Measurements from ENCODE around the gene DMAP1. TPM values are rescaled to one million over a fixed set of nuclear protein-coding genes. Genes with fewer than 3 reads are reported as not detected.
A peak's percentile ranks its signal among the peaks of the same experiment; 100 is the strongest.

DMAP1 gene
- total and polyA plus RNA-seq, 2 of the 8 experiments (the other 6 are each of a cell fraction or from before 2014, with no cell fraction given): 36.4 to 42.4 TPM

DNA sequence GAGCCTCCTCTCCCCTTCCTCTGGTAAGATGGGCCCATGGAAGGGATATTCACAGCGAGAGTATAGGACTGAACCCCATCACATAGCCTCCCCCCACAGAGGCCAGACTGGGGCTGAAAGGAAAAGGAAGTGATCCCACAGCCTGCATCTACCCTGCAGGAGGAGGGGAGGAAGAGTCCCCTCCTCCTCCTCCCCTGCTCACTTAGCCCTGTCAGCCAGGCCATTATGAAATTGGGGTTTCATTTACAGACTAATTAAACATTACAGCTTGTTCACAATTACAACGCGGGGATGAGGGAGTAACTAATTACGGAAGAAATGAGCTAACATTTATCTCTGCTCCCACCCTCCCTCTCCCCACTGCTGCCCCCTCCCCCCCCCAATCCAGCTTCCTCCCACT lies 25.4 kb downstream of the DMAP1 start:
- ChIA-PET CTCF (ENCODE audit: partially characterized antibody) (interaction anchor here (0.6 to 9.5 kb wide), 25 partner anchors 18 to 494 kb away, joined by 3 to 191 read pairs (median 4); partner anchors contain the start of gene DMAP1), POLR2A (ENCODE audit: partially characterized antibody) (interaction anchor here (0.6 to 3.3 kb wide), 7 partner anchors 14 to 411 kb away, joined by 3 to 11 read pairs (median 3); no protein-coding TSS in a partner anchor)
- Histone ChIP-seq H3K4me1 (replicated peaks in 1 of 4; ENCODE audit: control insufficient read depth in 3 of 4, insufficient read depth in 4 of 4, low read length in 3 of 4) (peaks cover 0 to 26% (median 15%) of the 10 kb centered on the region in 4 experiments; a peak in 6 of 7 replicates), H3K4me2 (ENCODE audit: insufficient read depth in 1 of 2, low read depth in 2 of 2, low read length in 2 of 2) (peak overlapping the region in 1 of 2 experiments; percentile 21; a peak in 2 of 4 replicates), H4K20me1 (replicated peaks in 1 of 2; ENCODE audit: control insufficient read depth in 1 of 2, insufficient read depth in 2 of 2, low read length in 2 of 2) (peaks cover 0 to 3% of the 10 kb centered on the region in 2 experiments), H2BK120ac (replicated peaks; ENCODE audit: low read depth, low read length) (no peak overlapping the region), H3K27ac (ENCODE audit: low read depth, low read length) (no peak overlapping the region), H2BK20ac (ENCODE audit: low read length) (no peak overlapping the region), H2BK5ac (ENCODE audit: low read depth, low read length) (no peak overlapping the region), H3K27me3 (replicated peaks in 1 of 4; ENCODE audit: control insufficient read depth in 3 of 4, extremely low read depth in 1 of 4, insufficient read depth in 3 of 4, low read length in 3 of 4) (no peaks in the 10 kb centered on the region), H3K23ac (ENCODE audit: insufficient read length) (no peak overlapping the region), H3K14ac (ENCODE audit: insufficient read length) (no peak overlapping the region), H3K9ac (replicated peaks in 1 of 4; ENCODE audit: extremely low read depth in 1 of 4, low read depth in 3 of 4, low read length in 3 of 4) (no peak overlapping the region), H3K79me1 (ENCODE audit: low read depth, low read length) (no peaks in the 10 kb centered on the region), H3K4ac (replicated peaks; ENCODE audit: insufficient read length, low read depth, low read length) (no peak overlapping the region), H3K18ac (ENCODE audit: extremely low read depth, low read length) (no peak overlapping the region), H4K8ac (ENCODE audit: extremely low read depth, insufficient read depth, low read length) (no peak overlapping the region), H3K4me3 (ENCODE audit: extremely low read depth in 1 of 4, insufficient read depth in 2 of 4, low read depth in 3 of 4, low read length in 4 of 4) (no peak overlapping the region), H4K5ac (ENCODE audit: insufficient read length, low read depth, low read length) (no peak overlapping the region), H3K79me2 (ENCODE audit: control insufficient read depth in 1 of 2, insufficient read depth in 2 of 2, low read length in 2 of 2) (no peaks in the 10 kb centered on the region), H4K91ac (replicated peaks; ENCODE audit: insufficient read length, low read length) (no peak overlapping the region), H2BK12ac (ENCODE audit: low read depth, low read length) (no peak overlapping the region), H2AK5ac (ENCODE audit: low read depth, low read length) (no peak overlapping the region), H3K9me3 (ENCODE audit: insufficient read depth in 2 of 2, low read depth in 1 of 2, low read length in 1 of 2) (no peaks in the 10 kb centered on the region), H2BK15ac (ENCODE audit: low read length) (no peak overlapping the region), H3K23me2 (ENCODE audit: low read depth, low read length) (no peaks in the 10 kb centered on the region; the same call in 1 of the 2 replicates), H3K36me3 (ENCODE audit: control insufficient read depth in 2 of 4, insufficient read depth in 4 of 4, low read length in 3 of 4) (peaks cover 0 to 5% (median 0%) of the 10 kb centered on the region in 4 experiments; a peak in 1 of 8 replicates), H3K56ac (replicated peaks; ENCODE audit: insufficient read length, low read depth, low read length) (no peak overlapping the region), H2AFZ (ENCODE audit: low read length) (no peak overlapping the region)
- DNase-seq (ENCODE audit: low read depth in 1 of 2, low spot score in 2 of 2): no peak
- FAIRE-seq: no peak
- WGBS, 2 experiments (ENCODE audit: extremely low coverage in 1 of 2, insufficient coverage in 1 of 2, insufficient read length in 1 of 2, insufficient replicate concordance in 2 of 2, low coverage in 1 of 2, low lambda C conversion rate in 2 of 2, missing lambda C conversion rate in 1 of 2): 74% methylated on average over 4 of the region's 4 CpGs; no CpG with 5 or more reads in 1 of the 2 experiments
- TF ChIP-seq EZH2 (IDR thresholded peaks at IDR 0.05; ENCODE audit: low read depth, low read length, severe bottlenecking) (no peak), SIRT6 (IDR thresholded peaks at IDR 0.05; ENCODE audit: low read length) (no peak), RXRA (IDR thresholded peaks at IDR 0.05; ENCODE audit: insufficient read depth, low read depth, low read length) (no peak), JUN (IDR thresholded peaks at IDR 0.05; ENCODE audit: low read depth, low read length) (no peak), CHD1 (IDR thresholded peaks at IDR 0.05; ENCODE audit: low read depth, low read length) (no peak), SIN3A (conservative IDR thresholded peaks at IDR 0.05 in 1 of 2, IDR thresholded peaks at IDR 0.05 in 1 of 2; ENCODE audit: low read depth in 1 of 2, low read length in 2 of 2) (no peak), BACH1 (IDR thresholded peaks at IDR 0.05; ENCODE audit: low read length) (no peak), TCF12 (IDR thresholded peaks at IDR 0.05; ENCODE audit: low read depth, low read length) (no peak), TBP (IDR thresholded peaks at IDR 0.05; ENCODE audit: low read depth, low read length) (no peak), PHF8 (conservative IDR thresholded peaks at IDR 0.05; ENCODE audit: low read depth, low read length) (no peak), NRF1 (IDR thresholded peaks at IDR 0.05; ENCODE audit: low read depth, low read length) (no peak)
- TF ChIP-seq, protein P1, sequence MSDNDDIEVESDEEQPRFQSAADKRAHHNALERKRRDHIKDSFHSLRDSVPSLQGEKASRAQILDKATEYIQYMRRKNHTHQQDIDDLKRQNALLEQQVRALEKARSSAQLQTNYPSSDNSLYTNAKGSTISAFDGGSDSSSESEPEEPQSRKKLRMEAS (IDR thresholded peaks at IDR 0.05): no peak

Measured in H1 (cell line).